Stomach smooth muscle (tissue), 2 donors: ENCODE results near the gene TNIK.

Experiments used
- H3K27ac ChIP-seq: one replicate; pipeline ENCODE4 v1.7.0; 2013; ENCODE audit warnings: mild to moderate bottlenecking, low read length, inconsistent platforms
- H3K27me3 ChIP-seq, 2 donors: one replicate each; pipeline ENCODE4 v1.7.0; 2013; ENCODE audit warnings: low read length in 2 of 2; ENCODE audit not compliant: insufficient read depth in 2 of 2, control insufficient read depth in 1 of 2
- H3K36me3 ChIP-seq, 2 donors: one replicate each; pipeline ENCODE4 v1.7.0; 2013; ENCODE audit warnings: low read length in 2 of 2; ENCODE audit not compliant: control insufficient read depth in 2 of 2, insufficient read depth in 2 of 2
- H3K4me1 ChIP-seq: one replicate; pipeline ENCODE4 v1.7.0; 2013; ENCODE audit warnings: low read length; ENCODE audit not compliant: control insufficient read depth, insufficient read depth
- H3K4me3 ChIP-seq, 2 donors: one replicate each; pipeline ENCODE4 v1.7.0; 2013; ENCODE audit warnings: low read length in 2 of 2
- H3K9ac ChIP-seq, 2 donors: one replicate each; pipeline ENCODE4 v1.7.0; 2013; ENCODE audit warnings: low read length in 2 of 2, mild to moderate bottlenecking in 1 of 2
- H3K9me3 ChIP-seq, 2 donors: one replicate each; pipeline ENCODE4 v1.7.0; 2013; ENCODE audit warnings: low read length in 2 of 2; ENCODE audit not compliant: control insufficient read depth in 2 of 2
- donor health status: healthy.
- donor health status: Pancreatic carcinoma.

TNIK gene

DNA sequence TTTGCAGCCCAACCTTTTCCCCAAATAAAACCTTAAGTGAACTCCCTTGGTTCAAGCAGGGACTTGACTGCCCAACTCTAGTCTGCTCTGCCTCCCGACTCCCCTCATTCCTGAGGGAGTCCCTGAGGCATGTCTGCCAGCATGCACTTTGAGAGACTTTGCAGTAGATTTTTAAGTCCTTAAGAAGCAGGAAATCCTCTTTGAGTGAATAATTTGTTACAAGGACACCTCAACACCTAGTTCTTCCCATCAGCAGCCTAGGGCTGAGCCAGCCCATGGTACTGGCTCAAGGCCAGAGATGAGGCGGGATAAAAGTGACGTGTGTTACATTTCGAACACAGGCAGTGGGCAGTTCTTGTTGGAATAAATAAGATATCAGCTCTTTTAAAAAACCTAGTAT lies 229.3 kb downstream of the TNIK start:
- H3K4me1 ChIP-seq = peaks cover 2% of the 10 kb centered on the region
- no peak overlapping the region for H3K27ac ChIP-seq
- no peaks in the 10 kb centered on the region for H3K36me3 ChIP-seq
- H3K9ac ChIP-seq = no peak overlapping the region
- H3K4me3 ChIP-seq = no peak overlapping the region
- H3K9me3 ChIP-seq = peaks cover 2 to 3% of the 10 kb centered on the region in 2 donors
- no peaks in the 10 kb centered on the region for H3K27me3 ChIP-seq

- Histone ChIP-seq H3K9me3 (peaks cover 2 to 3% of the 10 kb centered on the region in 2 donors), H3K4me1 (peaks cover 2% of the 10 kb centered on the region), H3K4me3 (no peak overlapping the region), H3K27me3 (no peaks in the 10 kb centered on the region), H3K27ac (no peak overlapping the region), H3K9ac (no peak overlapping the region), H3K36me3 (no peaks in the 10 kb centered on the region)
These were observed 231.0 kb downstream of the TNIK start for GRCh38 chr3:171229173-171229572.

- H3K27me3 ChIP-seq = no peaks in the 10 kb centered on the region
- no peak overlapping the region for H3K27ac ChIP-seq
- no peaks in the 10 kb centered on the region for H3K4me1 ChIP-seq
- H3K9me3 ChIP-seq = peaks cover 2 to 3% of the 10 kb centered on the region in 2 donors
- no peak overlapping the region for H3K4me3 ChIP-seq
- H3K36me3 ChIP-seq = no peaks in the 10 kb centered on the region
- no peak overlapping the region for H3K9ac ChIP-seq
These were observed 232.0 kb downstream of the TNIK start for GRCh38 chr3:171228240-171228639.

DNA sequence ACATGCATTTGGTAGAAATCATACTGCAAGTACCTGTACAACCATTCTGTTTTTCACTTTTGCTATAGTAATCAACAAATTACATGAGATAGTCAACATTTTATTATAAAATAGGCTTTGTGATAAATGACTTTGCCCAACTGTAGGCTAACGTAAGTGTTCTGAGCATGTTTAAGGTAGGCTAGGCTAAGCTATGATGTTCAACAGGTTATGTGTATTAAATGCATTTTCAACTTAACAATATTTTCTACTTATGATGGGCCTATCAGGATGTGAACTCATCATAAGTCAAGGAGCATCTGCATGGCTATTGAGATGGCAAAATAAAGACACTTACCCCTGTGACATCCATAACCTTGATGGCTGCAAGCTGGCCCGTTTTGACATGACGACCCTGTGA lies 232.4 kb downstream of the TNIK start:
- H3K27me3 ChIP-seq = no peaks in the 10 kb centered on the region
- no peak overlapping the region for H3K9ac ChIP-seq
- H3K4me1 ChIP-seq = no peaks in the 10 kb centered on the region
- no peaks in the 10 kb centered on the region for H3K36me3 ChIP-seq
- no peak overlapping the region for H3K4me3 ChIP-seq
- no peak overlapping the region for H3K27ac ChIP-seq
- peaks cover 2 to 3% of the 10 kb centered on the region in 2 donors for H3K9me3 ChIP-seq

- Histone ChIP-seq H3K27me3 (no peaks in the 10 kb centered on the region), H3K36me3 (no peaks in the 10 kb centered on the region), H3K4me1 (no peaks in the 10 kb centered on the region), H3K27ac (no peak overlapping the region), H3K4me3 (no peak overlapping the region), H3K9ac (no peak overlapping the region), H3K9me3 (peaks cover 2 to 3% of the 10 kb centered on the region in 2 donors)
These were observed 232.8 kb downstream of the TNIK start for GRCh38 chr3:171227359-171227758.

DNA sequence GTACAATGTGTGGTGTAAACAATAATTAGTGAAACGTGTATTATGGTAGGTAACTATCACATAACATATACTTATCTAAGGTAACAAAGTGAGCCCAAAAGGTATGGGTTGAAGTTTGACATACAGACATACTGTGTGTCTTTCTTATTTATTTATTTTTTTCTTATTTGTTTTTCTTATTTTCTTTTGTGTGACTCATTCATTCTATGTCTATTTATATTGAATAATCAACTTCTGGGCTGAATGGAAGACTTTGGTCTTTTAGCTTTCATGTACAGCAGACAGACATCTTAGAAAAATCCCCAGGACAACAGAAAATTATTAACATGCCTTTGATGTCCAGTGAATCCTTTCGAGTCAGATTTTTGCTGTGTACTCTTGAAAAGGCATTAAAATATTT lies 233.4 kb downstream of the TNIK start:
- H3K9ac ChIP-seq = no peak overlapping the region

GRCh38 chr3:171225708-171226107 lies 234.5 kb downstream of the TNIK start:
- no peak overlapping the region for H3K27ac ChIP-seq
- H3K4me1 ChIP-seq = no peaks in the 10 kb centered on the region
- peaks cover 2 to 3% of the 10 kb centered on the region in 2 donors for H3K9me3 ChIP-seq
- no peaks in the 10 kb centered on the region for H3K27me3 ChIP-seq
- no peaks in the 10 kb centered on the region for H3K36me3 ChIP-seq
- no peak overlapping the region for H3K9ac ChIP-seq
- H3K4me3 ChIP-seq = no peak overlapping the region

More for the DNA sequence above, 233.4 kb downstream of the TNIK start:
- H3K27ac ChIP-seq = no peak overlapping the region
- no peaks in the 10 kb centered on the region for H3K27me3 ChIP-seq
- H3K9me3 ChIP-seq = peaks cover 2 to 3% of the 10 kb centered on the region in 2 donors
- H3K4me3 ChIP-seq = no peak overlapping the region
- no peaks in the 10 kb centered on the region for H3K36me3 ChIP-seq
- H3K4me1 ChIP-seq = no peaks in the 10 kb centered on the region

- Histone ChIP-seq H3K9me3 (peaks cover 2 to 3% of the 10 kb centered on the region in 2 donors), H3K4me1 (no peaks in the 10 kb centered on the region), H3K9ac (no peak overlapping the region), H3K4me3 (no peak overlapping the region), H3K27ac (no peak overlapping the region), H3K27me3 (no peaks in the 10 kb centered on the region), H3K36me3 (no peaks in the 10 kb centered on the region)
These were observed 235.0 kb downstream of the TNIK start for GRCh38 chr3:171225165-171225564.

DNA sequence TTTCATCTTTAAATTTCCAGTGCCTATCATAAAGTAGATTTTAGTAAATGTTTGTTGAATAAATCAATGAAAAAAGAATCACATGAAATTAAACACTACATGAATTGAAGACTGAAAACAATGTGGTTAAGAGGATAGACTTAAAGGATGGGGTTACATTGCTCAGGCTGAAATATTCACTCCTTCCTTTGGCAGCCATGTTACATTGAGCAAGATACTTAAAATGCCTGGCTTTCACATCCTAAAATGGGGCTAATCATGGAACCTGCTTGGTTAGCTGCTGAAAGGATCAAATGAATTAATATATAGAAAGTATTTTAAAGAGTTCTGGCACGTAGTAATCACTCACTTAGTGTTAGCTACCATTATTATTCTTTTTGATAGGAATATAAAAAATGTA lies 236.8 kb downstream of the TNIK start:
- Histone ChIP-seq H3K27me3 (no peaks in the 10 kb centered on the region), H3K9me3 (peaks cover 2 to 3% of the 10 kb centered on the region in 2 donors), H3K9ac (no peak overlapping the region), H3K27ac (no peak overlapping the region), H3K36me3 (no peaks in the 10 kb centered on the region), H3K4me1 (no peaks in the 10 kb centered on the region), H3K4me3 (no peak overlapping the region)

GRCh38 chr3:171222995-171223394 lies 237.2 kb downstream of the TNIK start:
- Histone ChIP-seq H3K9ac (no peak overlapping the region), H3K4me1 (no peaks in the 10 kb centered on the region), H3K27ac (no peak overlapping the region), H3K27me3 (no peaks in the 10 kb centered on the region), H3K4me3 (no peak overlapping the region), H3K9me3 (peaks cover 2 to 3% of the 10 kb centered on the region in 2 donors), H3K36me3 (no peaks in the 10 kb centered on the region)

DNA sequence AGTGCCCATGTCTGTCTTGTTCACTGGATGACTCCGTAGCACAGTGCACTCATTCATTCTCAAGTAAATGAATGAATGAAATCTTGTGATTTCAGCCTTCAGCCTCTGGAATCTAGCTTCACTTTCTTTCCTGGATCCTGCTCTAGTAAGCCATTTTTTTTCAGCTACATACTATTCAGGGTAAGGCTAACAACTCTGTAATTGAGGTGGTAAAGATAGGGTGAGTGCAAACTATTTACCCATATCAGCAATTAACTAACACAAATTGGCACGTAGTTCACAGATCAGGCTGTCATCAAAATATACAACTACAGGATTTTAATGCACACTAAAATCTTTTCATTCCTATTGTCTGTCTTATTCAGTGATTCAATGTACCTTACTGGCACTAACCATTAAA lies 238.6 kb downstream of the TNIK start:
- no peak overlapping the region for H3K4me3 ChIP-seq
- H3K27me3 ChIP-seq = no peaks in the 10 kb centered on the region
- H3K4me1 ChIP-seq = no peaks in the 10 kb centered on the region
- H3K9me3 ChIP-seq = peaks cover 2 to 3% of the 10 kb centered on the region in 2 donors
- H3K36me3 ChIP-seq = no peaks in the 10 kb centered on the region
- no peak overlapping the region for H3K27ac ChIP-seq
- H3K9ac ChIP-seq = no peak overlapping the region
